22Rv1 (cell line): ENCODE measurements around the gene TMEM181.

Source experiments
- CTCF ChIP-seq: fragments of 450-650 bp; IDR thresholded peaks from 2 replicates; pipeline ENCODE4 v1.5.1; 2017; ENCODE audit warnings: mild to moderate bottlenecking
- ZFX ChIP-seq: fragments of 450-650 bp; IDR thresholded peaks from 2 replicates; pipeline ENCODE4 v1.6.1; 2017; ENCODE audit warnings: antibody characterized with exemption, borderline replicate concordance

GRCh38 chr6:158648682-158649131 lies 88.8 kb downstream of the TMEM181 start:
- TF ChIP-seq CTCF, result no peak
- no peak for TF ChIP-seq ZFX
